ENCODE data around the gene CCND2.

- TF ChIP-seq CTCF (conservative IDR thresholded peaks at IDR 0.05; ENCODE audit: low read depth, low read length) = no peak
- no peak for TF ChIP-seq EZH2 (IDR thresholded peaks at IDR 0.05; ENCODE audit: low read length, unreplicated experiment)
Measured at GRCh38 chr12:4286771-4287317, 13.3 kb downstream of the CCND2 start.
